A549 (cell line): Measurements from ENCODE around the gene STRN3. TPM values are rescaled to one million over a fixed set of nuclear protein-coding genes. Genes with fewer than 3 reads are reported as not detected.

Experiments
- ATAC-seq, 2 experiments: fragments of 200-7000 bp in 1 of 2; fragments of >200 bp in 1 of 2; cut with Nextera tagmentation in 1 of 2; cut with Tn5 transposase in 1 of 2; 3 replicates each; pipeline versions ENCODE4 v1.8.0 to v1.9.1; 2018 to 2020; ENCODE audit warnings: mild to moderate bottlenecking in 1 of 2, moderate library complexity in 1 of 2
- CTCF ChIA-PET: fragments of 300-600 bp; sonication (Branson Sonifier 250); formaldehyde crosslinking; extraction: SDS; loops from one replicate; lab custom pipeline; 2021; ENCODE audit warnings: antibody characterized with exemption, inconsistent platforms; lab: Yijun Ruan, JAX
- POLR2A ChIA-PET: fragments of 350-600 bp; formaldehyde crosslinking; extraction: SDS; loops from one replicate; lab custom pipeline; 2021; ENCODE audit warnings: antibody characterized with exemption, inconsistent platforms; lab: Yijun Ruan, JAX
- DNase-seq, 2 experiments: peaks; one replicate each; pipeline versions ENCODE4 v3.0.0 to v3.0.0-alpha.2; 2011 to 2016; ENCODE audit warnings: low read depth in 1 of 2, low spot score in 1 of 2
- FAIRE-seq: peaks from 2 replicates; lab custom pipeline; 2011; peaks lifted over from hg19 to GRCh38; lab: Jason Lieb, UNC
- H3K27ac ChIP-seq, 2 experiments: fragments of >200 bp; sonication (Bioruptor Twin); formaldehyde crosslinking; 3 replicates each; pipeline ENCODE4 v1.5.1; 2016 to 2017
- H3K4me1 ChIP-seq: fragments of >200 bp; sonication (Bioruptor Twin); formaldehyde crosslinking; 3 replicates; pipeline ENCODE4 v1.6.1; 2016
- H3K4me2 ChIP-seq: fragments of >200 bp; sonication (Bioruptor Twin); formaldehyde crosslinking; 3 replicates; pipeline ENCODE4 v1.6.1; 2016
- H3K4me3 ChIP-seq: fragments of >200 bp; sonication (Bioruptor Twin); formaldehyde crosslinking; 3 replicates; pipeline ENCODE4 v1.5.1; 2016
- H3K9me3 ChIP-seq: fragments of >200 bp; sonication (Bioruptor Twin); formaldehyde crosslinking; 3 replicates; pipeline ENCODE4 v1.6.1; 2016
- CBX2 ChIP-seq: fragments of 200-600 bp; sonication (generic); IDR thresholded peaks from 2 replicates; pipeline ENCODE4 v1.6.1; 2016; ENCODE audit warnings: low read depth, mild to moderate bottlenecking, borderline replicate concordance
- CTCF ChIP-seq: fragments of >200 bp; sonication (Bioruptor Twin); formaldehyde crosslinking; IDR thresholded peaks from 3 replicates; pipeline ENCODE4 v1.5.1; 2016
- E2F6 ChIP-seq: IDR thresholded peaks from 2 replicates; pipeline ENCODE4 v1.6.1; 2012; ENCODE audit warnings: low read depth, borderline replicate concordance
- EHF ChIP-seq: fragments of 250-450 bp; sonication (Bioruptor Pico); IDR thresholded peaks from 2 replicates; pipeline ENCODE4 v1.5.0; 2020; ENCODE audit warnings: mild to moderate bottlenecking
- ESRRA ChIP-seq: fragments of 150-350 bp; IDR thresholded peaks from 2 replicates; pipeline ENCODE4 v1.6.1; 2014; ENCODE audit warnings: mild to moderate bottlenecking, low read length, borderline replicate concordance
- GATA3 ChIP-seq: IDR thresholded peaks from 2 replicates; pipeline ENCODE4 v1.6.1; 2012; ENCODE audit warnings: borderline replicate concordance
- HDAC2 ChIP-seq: fragments of 200-600 bp; sonication (generic); IDR thresholded peaks from 2 replicates; pipeline ENCODE4 v1.6.1; 2016
- HOXA7 ChIP-seq: fragments of 250-450 bp; sonication (Bioruptor Pico); IDR thresholded peaks from 2 replicates; pipeline ENCODE4 v1.5.0; 2020; ENCODE audit warnings: mild to moderate bottlenecking, moderate library complexity
- KDM1A ChIP-seq: fragments of 200-600 bp; sonication (generic); IDR thresholded peaks from 2 replicates; pipeline ENCODE4 v1.6.1; 2016; ENCODE audit warnings: low read depth, mild to moderate bottlenecking
- KDM5A ChIP-seq: fragments of 200-600 bp; sonication (generic); IDR thresholded peaks from 2 replicates; pipeline ENCODE4 v1.6.1; 2016; ENCODE audit warnings: antibody characterized with exemption, mild to moderate bottlenecking
- MAFK ChIP-seq: fragments of 450-650 bp; IDR thresholded peaks from 2 replicates; pipeline ENCODE4 v1.6.1; 2014; ENCODE audit not compliant: partially characterized antibody
- NFE2L2 ChIP-seq: fragments of 150-350 bp; conservative IDR thresholded peaks from 2 replicates; pipeline ENCODE4 v1.6.1; 2014; ENCODE audit warnings: low read length
- NPAS2 ChIP-seq: fragments of 250-450 bp; sonication (Bioruptor Pico); IDR thresholded peaks from 2 replicates; pipeline ENCODE4 v1.8.0; 2022; ENCODE audit warnings: mild to moderate bottlenecking, moderate library complexity, borderline replicate concordance
- RAD21 ChIP-seq, 2 experiments: fragments of >200 bp in 1 of 2; sonication (Bioruptor Twin) in 1 of 2; formaldehyde crosslinking in 1 of 2; IDR thresholded peaks in 1 of 2; conservative IDR thresholded peaks in 1 of 2; 2 replicates in 1 of 2; 3 replicates in 1 of 2; pipeline ENCODE4 v1.6.1; 2012 to 2018; ENCODE audit warnings: inconsistent platforms in 1 of 2
- RFX5 ChIP-seq: fragments of 450-650 bp; IDR thresholded peaks from 2 replicates; pipeline ENCODE4 v1.7.1; 2014; ENCODE audit warnings: antibody characterized with exemption, mild to moderate bottlenecking, moderate library complexity
- TP53 ChIP-seq: fragments of 250-450 bp; sonication (Bioruptor Pico); IDR thresholded peaks from 2 replicates; pipeline ENCODE4 v1.5.0; 2021; ENCODE audit warnings: mild to moderate bottlenecking, moderate library complexity
- ZC3H11A ChIP-seq: fragments of 450-650 bp; IDR thresholded peaks from 2 replicates; pipeline ENCODE4 v1.6.1; 2014; ENCODE audit warnings: antibody characterized with exemption, mild to moderate bottlenecking
- WGBS: methylation state at CpG from one replicate; pipeline ENCODE4 v1.1.6; 2017; ENCODE audit errors: missing lambda C conversion rate; 5-methylcytosine and 5-hydroxymethylcytosine counted together
- polyA plus RNA-seq, 4 experiments: library from polyadenylated mRNA; depleted of rRNA in 3 of 4; stranded (reverse); fragments of >200 nt; fragmentation: RNase III in 1 of 4; extraction: RNeasy Plus Mini Kit Qiagen cat#74134 plus additional on column Dnase treatment in 1 of 4; gene quantifications; 2 replicates in 3 of 4; 3 replicates in 1 of 4; pipeline ENCODE4 v1.2.3, GENCODE V29; 2011 to 2017
- TF ChIP-seq, protein P1 (sequence below): IDR thresholded peaks from 2 replicates; pipeline ENCODE4 v1.6.1; 2012

STRN3 gene
- polyA plus RNA-seq, 2 of the 4 experiments (the other 2 are of a cell fraction), result 22.1 to 44.8 TPM

GRCh38 chr14:30868736-30869135 lies 157.4 kb downstream of the STRN3 start:
- FAIRE-seq, result no peak
- no peak overlapping the region for H3K27ac ChIP-seq
- POLR2A ChIA-PET, result no interaction called here
- H3K4me3 ChIP-seq, result no peak overlapping the region
- no peak overlapping the region for H3K4me2 ChIP-seq
- TF ChIP-seq MAFK (peak; percentile 20), CBX2 (no peak)
- H3K9me3 ChIP-seq, result no peaks in the 10 kb centered on the region
- 0 out of 3 replicates have a peak, but pooled peaks cover 2% of the 10 kb centered on the region for H3K4me1 ChIP-seq
- WGBS, result 81% methylated on average over 5 of the region's 5 CpGs
- CTCF ChIA-PET, result no interaction called here
- DNase-seq, result no peak
- ATAC-seq, result no peak

DNA sequence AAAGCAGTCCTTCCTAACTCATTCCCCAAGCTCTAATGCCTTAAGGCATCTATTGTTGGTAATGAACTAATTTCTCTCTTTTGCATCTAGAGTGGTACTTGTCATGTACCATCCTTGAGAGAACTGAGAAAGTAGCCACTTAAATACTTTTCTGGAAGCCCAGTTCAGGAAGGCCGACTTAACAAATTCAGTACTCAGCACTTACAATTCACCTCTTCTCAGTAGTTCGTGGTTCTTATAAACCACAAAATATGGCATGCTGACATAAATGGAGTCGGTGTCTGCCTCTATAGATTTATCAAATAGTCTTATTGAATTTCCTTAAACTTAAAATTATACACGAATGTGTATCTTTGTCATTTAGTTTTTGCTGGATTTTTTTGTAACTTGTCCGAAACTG lies 161.2 kb downstream of the STRN3 start:
- no peak overlapping the region for H3K4me2 ChIP-seq
- H3K27ac ChIP-seq, result no peak overlapping the region
- CTCF ChIA-PET, result no interaction called here
- no peak for ATAC-seq
- WGBS, result 65% methylated on average over 5 of the region's 5 CpGs
- no peak for TF ChIP-seq HDAC2
- no peak for TF ChIP-seq NFE2L2
- no peak for TF ChIP-seq HOXA7
- TF ChIP-seq TP53 (CRISPR knock-in tag), result no peak
- no peak for TF ChIP-seq ZC3H11A
- no peak for TF ChIP-seq RFX5
- no peak for TF ChIP-seq KDM5A
- TF ChIP-seq RAD21 (conservative IDR thresholded peaks at IDR 0.05 in 1 of 2, IDR thresholded peaks at IDR 0.05 in 1 of 2), result no peak
- no peak for TF ChIP-seq NPAS2 (CRISPR knock-in tag)
- no peak overlapping the region for H3K4me3 ChIP-seq
- no peaks in the 10 kb centered on the region for H3K4me1 ChIP-seq
- POLR2A ChIA-PET, result no interaction called here
- DNase-seq, result no peak
- H3K9me3 ChIP-seq, result no peaks in the 10 kb centered on the region
- no peak for FAIRE-seq

DNA sequence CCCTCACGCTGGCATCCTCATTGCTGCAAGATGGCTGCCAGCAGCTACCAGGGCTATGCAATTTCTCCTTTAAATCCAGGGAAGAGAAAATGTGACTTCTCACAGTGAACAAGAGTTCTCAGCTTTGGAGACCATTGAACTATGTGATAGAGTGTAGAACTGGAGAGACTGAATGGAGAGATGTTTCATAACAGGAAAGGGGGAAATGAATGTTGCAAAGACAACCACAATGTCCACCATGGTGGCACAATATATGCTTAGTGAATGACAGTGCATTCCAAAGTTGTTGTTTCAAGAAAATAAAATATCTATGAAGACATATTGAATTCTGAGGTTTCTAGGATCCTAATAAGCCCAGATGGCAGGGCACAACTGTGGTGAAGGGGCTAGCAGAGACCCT lies 165.0 kb downstream of the STRN3 start:
- H3K4me1 ChIP-seq, result no peaks in the 10 kb centered on the region
- no peak overlapping the region for H3K27ac ChIP-seq
- H3K4me2 ChIP-seq, result no peak overlapping the region
- ChIA-PET POLR2A (no interaction called here), CTCF (no interaction called here)
- FAIRE-seq (no peak), ATAC-seq (no peak), DNase-seq (no peak)
- no peak overlapping the region for H3K4me3 ChIP-seq
- TF ChIP-seq CTCF (no peak), GATA3 (no peak), HDAC2 (no peak), KDM1A (no peak), E2F6 (no peak), ESRRA (no peak), RFX5 (no peak), EHF (CRISPR knock-in tag) (no peak)
- TF ChIP-seq, protein P1, sequence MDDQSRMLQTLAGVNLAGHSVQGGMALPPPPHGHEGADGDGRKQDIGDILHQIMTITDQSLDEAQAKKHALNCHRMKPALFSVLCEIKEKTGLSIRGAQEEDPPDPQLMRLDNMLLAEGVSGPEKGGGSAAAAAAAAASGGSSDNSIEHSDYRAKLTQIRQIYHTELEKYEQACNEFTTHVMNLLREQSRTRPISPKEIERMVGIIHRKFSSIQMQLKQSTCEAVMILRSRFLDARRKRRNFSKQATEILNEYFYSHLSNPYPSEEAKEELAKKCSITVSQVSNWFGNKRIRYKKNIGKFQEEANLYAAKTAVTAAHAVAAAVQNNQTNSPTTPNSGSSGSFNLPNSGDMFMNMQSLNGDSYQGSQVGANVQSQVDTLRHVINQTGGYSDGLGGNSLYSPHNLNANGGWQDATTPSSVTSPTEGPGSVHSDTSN, result no peak
- H3K9me3 ChIP-seq, result no peaks in the 10 kb centered on the region
- 26% methylated on average over 1 of the region's 1 CpG for WGBS
